Measurements from ENCODE around the gene NEURL2. TPM values are rescaled to one million over a fixed set of nuclear protein-coding genes. Genes with fewer than 3 reads are reported as not detected.
"Not testable (repeated sequence)": the region's sequence is repeated elsewhere in the genome, so short reads cannot be mapped to it uniquely, and the experiment has no call there.

The NEURL2 gene
- total RNA-seq, 1 donor from 2014 or later: 3.5 TPM

DNA sequence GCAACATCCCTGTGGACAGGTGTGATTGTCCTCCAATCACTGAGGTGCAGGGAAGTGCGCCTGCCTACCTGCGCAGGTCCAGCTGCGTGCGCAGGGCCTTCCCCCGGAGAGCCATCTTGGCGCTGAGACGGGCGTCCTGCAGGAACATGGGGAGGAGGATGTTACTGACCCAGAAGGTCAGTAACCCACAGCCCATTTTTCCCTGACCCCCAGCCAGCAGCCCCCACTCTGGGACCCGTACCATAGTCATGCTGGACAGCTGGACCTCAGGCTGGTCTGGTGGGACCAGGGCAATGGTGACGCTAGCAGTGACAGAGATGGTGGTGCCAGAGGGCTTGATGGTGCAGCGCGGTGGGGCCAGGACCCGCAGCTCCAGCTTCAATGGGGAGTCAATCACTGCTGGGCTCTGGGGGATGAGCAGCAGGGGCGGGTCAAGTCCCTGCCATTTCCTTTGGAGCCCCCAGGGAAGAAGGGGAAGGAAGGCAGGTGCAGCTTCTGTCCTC is 11.2 kb upstream of the NEURL2 start:
- Mint-ChIP-seq H3K27me3 (ENCODE audit: unreplicated experiment) (peaks cover 8% of the 10 kb centered on the region), H3K9me3 (ENCODE audit: unreplicated experiment) (peaks cover 2% of the 10 kb centered on the region), H3K36me3 (ENCODE audit: unreplicated experiment) (no peaks in the 10 kb centered on the region), H3K4me1 (ENCODE audit: low read depth, unreplicated experiment) (peaks cover 5% of the 10 kb centered on the region), H3K4me3 (ENCODE audit: unreplicated experiment) (no peak overlapping the region), H3K27ac (ENCODE audit: unreplicated experiment) (no peak overlapping the region)
- no peak for DNase-seq
- TF ChIP-seq, protein P1, sequence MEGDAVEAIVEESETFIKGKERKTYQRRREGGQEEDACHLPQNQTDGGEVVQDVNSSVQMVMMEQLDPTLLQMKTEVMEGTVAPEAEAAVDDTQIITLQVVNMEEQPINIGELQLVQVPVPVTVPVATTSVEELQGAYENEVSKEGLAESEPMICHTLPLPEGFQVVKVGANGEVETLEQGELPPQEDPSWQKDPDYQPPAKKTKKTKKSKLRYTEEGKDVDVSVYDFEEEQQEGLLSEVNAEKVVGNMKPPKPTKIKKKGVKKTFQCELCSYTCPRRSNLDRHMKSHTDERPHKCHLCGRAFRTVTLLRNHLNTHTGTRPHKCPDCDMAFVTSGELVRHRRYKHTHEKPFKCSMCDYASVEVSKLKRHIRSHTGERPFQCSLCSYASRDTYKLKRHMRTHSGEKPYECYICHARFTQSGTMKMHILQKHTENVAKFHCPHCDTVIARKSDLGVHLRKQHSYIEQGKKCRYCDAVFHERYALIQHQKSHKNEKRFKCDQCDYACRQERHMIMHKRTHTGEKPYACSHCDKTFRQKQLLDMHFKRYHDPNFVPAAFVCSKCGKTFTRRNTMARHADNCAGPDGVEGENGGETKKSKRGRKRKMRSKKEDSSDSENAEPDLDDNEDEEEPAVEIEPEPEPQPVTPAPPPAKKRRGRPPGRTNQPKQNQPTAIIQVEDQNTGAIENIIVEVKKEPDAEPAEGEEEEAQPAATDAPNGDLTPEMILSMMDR (IDR thresholded peaks at IDR 0.05; ENCODE audit: partially characterized antibody, unreplicated experiment): no peak

DNA sequence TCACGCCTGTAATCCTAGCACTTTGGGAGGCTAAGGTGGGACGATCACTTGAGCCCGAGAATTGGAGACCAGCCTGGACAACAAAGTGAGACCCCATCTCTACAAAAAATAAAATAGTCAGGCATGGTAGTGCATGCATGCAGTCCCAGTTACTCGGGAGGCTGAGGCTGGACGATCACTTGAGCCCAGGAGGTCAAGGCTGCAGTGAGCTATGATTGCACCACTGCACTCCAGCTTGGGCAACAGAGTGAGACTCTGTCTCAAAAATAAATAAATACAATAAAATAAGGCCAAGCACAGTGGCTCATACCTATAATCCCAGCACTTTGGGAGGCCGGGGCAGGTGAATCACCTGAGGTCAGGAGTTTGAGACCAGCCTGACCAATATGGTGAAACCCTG is 10.3 kb upstream of the NEURL2 start:
- not testable (repeated sequence) for H3K9me3 Mint-ChIP-seq (ENCODE audit: unreplicated experiment); H3K27me3 Mint-ChIP-seq (ENCODE audit: unreplicated experiment); H3K4me3 Mint-ChIP-seq (ENCODE audit: unreplicated experiment); H3K36me3 Mint-ChIP-seq (ENCODE audit: unreplicated experiment); DNase-seq; H3K27ac Mint-ChIP-seq (ENCODE audit: unreplicated experiment); H3K4me1 Mint-ChIP-seq (ENCODE audit: low read depth, unreplicated experiment)

GRCh38 chr20:45899046-45899835 is 8.2 kb upstream of the NEURL2 start:
- Mint-ChIP-seq H3K36me3 (ENCODE audit: unreplicated experiment) (no peaks in the 10 kb centered on the region), H3K4me3 (ENCODE audit: unreplicated experiment) (no peak overlapping the region), H3K9me3 (ENCODE audit: unreplicated experiment) (no peaks in the 10 kb centered on the region), H3K27ac (ENCODE audit: unreplicated experiment) (no peak overlapping the region), H3K4me1 (ENCODE audit: low read depth, unreplicated experiment) (peaks cover 5% of the 10 kb centered on the region), H3K27me3 (ENCODE audit: unreplicated experiment) (peaks cover 8% of the 10 kb centered on the region)
- DNase-seq: no peak
- TF ChIP-seq, protein P1 (IDR thresholded peaks at IDR 0.05; ENCODE audit: partially characterized antibody, unreplicated experiment): no peak

- no peak for DNase-seq
- Mint-ChIP-seq H3K4me1 (ENCODE audit: low read depth, unreplicated experiment) (peaks cover 5% of the 10 kb centered on the region), H3K36me3 (ENCODE audit: unreplicated experiment) (no peaks in the 10 kb centered on the region), H3K4me3 (ENCODE audit: unreplicated experiment) (no peak overlapping the region), H3K9me3 (ENCODE audit: unreplicated experiment) (no peaks in the 10 kb centered on the region), H3K27me3 (ENCODE audit: unreplicated experiment) (peaks cover 8% of the 10 kb centered on the region), H3K27ac (ENCODE audit: unreplicated experiment) (no peak overlapping the region)
- TF ChIP-seq, protein P1 (IDR thresholded peaks at IDR 0.05; ENCODE audit: partially characterized antibody, unreplicated experiment): no peak
Observed at GRCh38 chr20:45898285-45898684, 7.3 kb upstream of the NEURL2 start.

DNA sequence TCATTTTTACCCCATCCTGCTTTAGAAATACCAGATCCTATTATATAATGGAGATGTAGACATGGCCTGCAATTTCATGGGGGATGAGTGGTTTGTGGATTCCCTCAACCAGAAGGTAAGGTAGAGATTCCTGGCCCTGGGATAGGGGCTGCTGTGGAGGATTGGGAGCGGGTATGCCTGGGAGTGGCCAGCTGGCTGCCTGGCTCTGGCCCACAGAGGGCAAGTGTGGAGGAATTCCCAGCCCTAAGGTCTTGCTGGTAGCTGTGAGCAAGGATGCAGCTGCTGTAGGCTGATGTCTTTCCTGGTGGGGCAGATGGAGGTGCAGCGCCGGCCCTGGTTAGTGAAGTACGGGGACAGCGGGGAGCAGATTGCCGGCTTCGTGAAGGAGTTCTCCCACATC is 6.7 kb upstream of the NEURL2 start:
- TF ChIP-seq, protein P1 (IDR thresholded peaks at IDR 0.05; ENCODE audit: partially characterized antibody, unreplicated experiment): no peak
- peaks cover 8% of the 10 kb centered on the region for H3K27me3 Mint-ChIP-seq (ENCODE audit: unreplicated experiment)
- H3K36me3 Mint-ChIP-seq (ENCODE audit: unreplicated experiment): no peaks in the 10 kb centered on the region
- DNase-seq: no peak
- H3K4me1 Mint-ChIP-seq (ENCODE audit: low read depth, unreplicated experiment): peaks cover 5% of the 10 kb centered on the region
- H3K27ac Mint-ChIP-seq (ENCODE audit: unreplicated experiment): no peak overlapping the region
- H3K9me3 Mint-ChIP-seq (ENCODE audit: unreplicated experiment): no peaks in the 10 kb centered on the region
- H3K4me3 Mint-ChIP-seq (ENCODE audit: unreplicated experiment): no peak overlapping the region
